Measurements from ENCODE around the gene CDKAL1. TPM values are rescaled to one million over a fixed set of nuclear protein-coding genes. Genes with fewer than 3 reads are reported as not detected.

CDKAL1 gene
- total and polyA plus RNA-seq, 2 of the 13 experiments (the other 11 are each of a cell fraction or from before 2014, with no cell fraction given), result 9.5 to 27.7 TPM

- TF ChIP-seq HMGXB4 (CRISPR knock-in tag; IDR thresholded peaks at IDR 0.05; ENCODE audit: borderline replicate concordance in 1 of 2, low read depth in 1 of 2), result no peak
- no peak for TF ChIP-seq KMT2B (CRISPR knock-in tag; IDR thresholded peaks at IDR 0.05)
- TF ChIP-seq ZNF441 (CRISPR knock-in tag; IDR thresholded peaks at IDR 0.05; ENCODE audit: borderline replicate concordance), result no peak
- TF ChIP-seq MYNN (CRISPR knock-in tag; IDR thresholded peaks at IDR 0.05; ENCODE audit: low read depth), result no peak
- no peak for TF ChIP-seq GATAD1 (CRISPR knock-in tag; IDR thresholded peaks at IDR 0.05)
- TF ChIP-seq JARID2 (CRISPR knock-in tag; IDR thresholded peaks at IDR 0.05; ENCODE audit: insufficient replicate concordance), result no peak
- no peak for TF ChIP-seq SALL2 (CRISPR knock-in tag; IDR thresholded peaks at IDR 0.05)
- TF ChIP-seq ETS1 (CRISPR knock-in tag; IDR thresholded peaks at IDR 0.05), result no peak
- TF ChIP-seq ZBTB3 (CRISPR knock-in tag; IDR thresholded peaks at IDR 0.05; ENCODE audit: borderline replicate concordance, low read depth), result no peak
- no peak for TF ChIP-seq ZNF362 (CRISPR knock-in tag; IDR thresholded peaks at IDR 0.05; ENCODE audit: borderline replicate concordance)
- TF ChIP-seq ARHGAP35 (CRISPR knock-in tag; IDR thresholded peaks at IDR 0.05; ENCODE audit: borderline replicate concordance), result no peak
- no peak for TF ChIP-seq BORCS8-MEF2B (CRISPR knock-in tag; IDR thresholded peaks at IDR 0.05)
- TF ChIP-seq ATF4 (CRISPR knock-in tag; IDR thresholded peaks at IDR 0.05), result peak in 1 of 2 experiments; percentile 94; a peak in 2 of 4 replicates
- no peak for TF ChIP-seq ZBTB7A (CRISPR knock-in tag; IDR thresholded peaks at IDR 0.05)
- no peak for TF ChIP-seq ZNF678 (CRISPR knock-in tag; IDR thresholded peaks at IDR 0.05)
- TF ChIP-seq ZNF749 (CRISPR knock-in tag; IDR thresholded peaks at IDR 0.05; ENCODE audit: borderline replicate concordance), result no peak
- no peak for TF ChIP-seq MXD1 (CRISPR knock-in tag; IDR thresholded peaks at IDR 0.05)
- no peak for TF ChIP-seq RARG (CRISPR knock-in tag; IDR thresholded peaks at IDR 0.05; ENCODE audit: low read depth)
- no peak for TF ChIP-seq CENPBD1 (CRISPR knock-in tag; IDR thresholded peaks at IDR 0.05; ENCODE audit: borderline replicate concordance, low read depth)
- no peak for TF ChIP-seq ZNF530 (CRISPR knock-in tag; IDR thresholded peaks at IDR 0.05; ENCODE audit: low read depth)
These were observed 511.0 kb downstream of the CDKAL1 start (continued) for GRCh38 chr6:21045135-21045700.
